H1 (cell line): Measurements from ENCODE around the gene CAPN13. TPM values are rescaled to one million over a fixed set of nuclear protein-coding genes. Genes with fewer than 3 reads are reported as not detected.

Experiments
- FOSL1 ChIP-seq: IDR thresholded peaks from 2 replicates; pipeline ENCODE4 v1.6.1; 2011; ENCODE audit warnings: mild to moderate bottlenecking, low read depth, low read length, moderate library complexity; ENCODE audit not compliant: insufficient read depth
- HDAC6 ChIP-seq: IDR thresholded peaks from one replicate; pipeline ENCODE4 v1.7.1; 2012; ENCODE audit warnings: low read depth, mild to moderate bottlenecking, inconsistent platforms, low read length, moderate library complexity
- KDM4A ChIP-seq: IDR thresholded peaks from one replicate; pipeline ENCODE4 v1.7.1; 2012; ENCODE audit warnings: low read depth, mild to moderate bottlenecking, moderate library complexity, low read length, inconsistent platforms; ENCODE audit not compliant: severe bottlenecking
- MAFK ChIP-seq: IDR thresholded peaks from 2 replicates; pipeline ENCODE4 v1.6.1; 2012; ENCODE audit warnings: low read depth, mild to moderate bottlenecking, improper control_type of control experiment, low read length
- SIRT6 ChIP-seq: IDR thresholded peaks from one replicate; pipeline ENCODE4 v1.7.1; 2012; ENCODE audit warnings: low read length, inconsistent platforms
- SP1 ChIP-seq: IDR thresholded peaks from 2 replicates; pipeline ENCODE4 v1.6.1; 2011; ENCODE audit warnings: low read depth, low read length
- polyA plus RNA-seq, 7 experiments: library from polyadenylated mRNA; depleted of rRNA in 3 of 7; stranded (reverse) in 5 of 7; unstranded in 2 of 7; fragments of >200 nt in 5 of 7; fragments of 200-250 nt in 2 of 7; gene quantifications; 1 replicate in 5 of 7; 2 replicates in 1 of 7; 4 replicates in 1 of 7; pipeline versions ENCODE4 v1.2.1 to v1.2.3, GENCODE V29; 2011 to 2013; ENCODE audit warnings: missing spikeins in 2 of 7, mixed read lengths in 2 of 7
- total RNA-seq: library from RNA; stranded (reverse); fragmentation: NEBNext Ultra II Directional; extraction: Animal tissue kit (Norgen Biotek cat#: 25700); gene quantifications from 2 replicates; pipeline ENCODE4 v1.2.1, GENCODE V29; 2021

CAPN13 gene
- total and polyA plus RNA-seq, 2 of the 8 experiments (the other 6 are each of a cell fraction or from before 2014, with no cell fraction given): 2.4 TPM

GRCh38 chr2:30747206-30747605 lies 60.0 kb downstream of the CAPN13 start (continued):
- TF ChIP-seq SIRT6 (no peak), FOSL1 (no peak), HDAC6 (no peak), KDM4A (no peak), MAFK (no peak), SP1 (no peak)
- TF ChIP-seq, all 59 proteins: peak for 0
